ENCODE measurements around the gene EIF4G3.
"Not testable (repeated sequence)": the region's sequence is repeated elsewhere in the genome, so short reads cannot be mapped to it uniquely, and the experiment has no call there.

EIF4G3 gene

GRCh38 chr1:21064057-21064456 is 112.6 kb downstream of the EIF4G3 start:
- DNase-seq = no peak

DNA sequence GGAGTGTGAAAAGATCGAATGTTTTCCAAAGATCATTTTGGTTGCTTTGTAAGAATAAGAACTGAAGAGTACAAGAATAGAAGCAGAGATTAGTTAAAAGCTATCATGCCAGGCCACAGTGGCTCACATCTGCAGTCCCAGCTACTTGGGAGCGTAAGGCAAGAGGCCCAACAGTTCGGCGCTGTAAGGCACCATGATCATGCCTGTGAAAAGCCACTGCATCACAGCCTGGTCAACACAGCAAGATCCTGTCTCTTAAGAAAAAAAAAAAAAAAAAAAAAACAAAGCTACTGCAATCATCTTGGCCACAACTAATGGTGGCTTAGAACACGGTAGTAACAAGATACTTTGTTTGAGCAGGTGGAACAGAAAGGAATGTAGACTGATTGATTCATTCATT is 116.2 kb downstream of the EIF4G3 start:
- DNase-seq = no peak

- no peak for DNase-seq
These were observed 117.7 kb downstream of the EIF4G3 start for GRCh38 chr1:21059021-21059420.

- no peak for DNase-seq
These were observed 118.5 kb downstream of the EIF4G3 start for GRCh38 chr1:21058035-21058793.

- DNase-seq = not testable (repeated sequence)
These were observed 123.3 kb downstream of the EIF4G3 start for GRCh38 chr1:21053189-21053928.

GRCh38 chr1:21052034-21052433 is 124.7 kb downstream of the EIF4G3 start:
- DNase-seq = no peak

- no peak for DNase-seq
These were observed 125.4 kb downstream of the EIF4G3 start for GRCh38 chr1:21051177-21051825.

- DNase-seq = no peak
These were observed 126.7 kb downstream of the EIF4G3 start for GRCh38 chr1:21050031-21050430.

- no peak for DNase-seq
These were observed 128.2 kb downstream of the EIF4G3 start for GRCh38 chr1:21048462-21048861.

GRCh38 chr1:21046132-21046531 is 130.6 kb downstream of the EIF4G3 start:
- DNase-seq = no peak

- no peak for DNase-seq
These were observed 131.3 kb downstream of the EIF4G3 start for GRCh38 chr1:21045351-21045750.

GRCh38 chr1:21042929-21043605 is 133.6 kb downstream of the EIF4G3 start:
- no peak for DNase-seq

DNA sequence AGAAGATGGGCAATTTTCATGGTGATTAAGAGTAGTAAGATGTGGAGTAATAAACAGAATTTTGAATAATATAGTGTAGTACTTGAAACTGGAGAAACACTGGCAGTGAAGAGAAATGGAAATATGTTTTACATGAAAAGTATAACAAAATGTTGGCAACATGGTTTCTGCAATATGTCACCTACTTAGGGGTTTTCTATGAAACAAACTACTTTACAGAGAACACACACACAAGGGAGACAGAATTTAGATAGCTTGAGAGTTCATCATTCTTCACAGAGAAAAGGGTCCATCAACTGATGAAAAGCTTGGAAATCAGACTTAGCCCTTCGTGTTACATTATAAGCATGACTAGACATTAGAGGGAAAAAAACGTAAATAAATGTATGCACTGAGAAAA is 135.2 kb downstream of the EIF4G3 start:
- DNase-seq = no peak

DNA sequence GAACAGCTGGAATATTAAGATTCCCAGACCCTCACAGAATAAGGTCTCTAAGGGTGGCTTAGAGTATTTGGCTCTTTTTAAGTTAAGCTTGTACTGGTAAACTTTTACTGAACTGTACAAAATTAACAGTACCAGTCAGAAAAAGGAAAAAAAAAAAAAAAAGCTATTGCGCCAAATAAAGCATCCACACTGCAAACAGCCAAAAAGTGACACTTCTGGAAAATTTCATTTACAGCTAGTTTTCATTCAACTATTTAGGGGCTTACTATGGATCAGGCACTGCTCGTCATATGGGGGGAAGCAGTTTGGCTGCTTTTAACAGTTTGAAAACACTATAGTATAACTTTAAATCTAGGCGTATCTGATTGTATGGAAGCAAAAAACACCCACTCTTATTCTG is 139.6 kb downstream of the EIF4G3 start:
- DNase-seq = no peak

DNA sequence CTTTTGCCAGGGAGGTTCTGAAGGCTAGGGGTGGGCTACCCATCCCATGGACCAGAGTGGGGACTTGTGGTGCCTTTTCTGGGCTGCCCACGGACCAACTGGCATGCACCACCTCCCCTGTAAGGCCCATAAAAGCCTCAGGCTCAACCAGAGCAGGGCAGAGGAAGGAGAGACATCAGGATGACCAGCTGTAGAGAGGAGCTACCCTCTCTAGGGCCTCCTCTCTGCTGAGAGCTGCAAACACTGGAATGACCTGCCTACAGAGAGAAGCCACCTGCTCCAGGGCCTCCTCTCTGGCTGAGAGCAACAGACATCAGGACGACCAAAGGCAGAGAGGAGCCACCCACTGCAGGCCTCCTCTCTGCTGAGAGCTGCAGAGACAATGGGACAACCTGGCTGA is 140.9 kb downstream of the EIF4G3 start:
- DNase-seq = no peak

GRCh38 chr1:21034725-21035628 is 141.7 kb downstream of the EIF4G3 start:
- no peak for DNase-seq

GRCh38 chr1:21032741-21033140 is 144.0 kb downstream of the EIF4G3 start:
- DNase-seq = no peak

GRCh38 chr1:21030181-21030580 is 146.5 kb downstream of the EIF4G3 start:
- DNase-seq = no peak

GRCh38 chr1:21028520-21029145 is 148.1 kb downstream of the EIF4G3 start:
- DNase-seq = no peak

- DNase-seq = no peak
These were observed 148.9 kb downstream of the EIF4G3 start for GRCh38 chr1:21027805-21028204.

- DNase-seq = no peak
These were observed 151.8 kb downstream of the EIF4G3 start for GRCh38 chr1:21024918-21025317.

All from CD4-positive, alpha-beta T cell treated with Interferon alpha-2 for 1 hour (primary cell).